C4-2B (cell line): ENCODE data around the gene LAP3.

ENCODE experiments used
- ZFX ChIP-seq: fragments of 450-650 bp; IDR thresholded peaks from 2 replicates; pipeline ENCODE4 v1.6.1; 2017
- TF ChIP-seq, protein P1 (sequence below): fragments of 450-650 bp; conservative IDR thresholded peaks from 2 replicates; pipeline ENCODE4 v1.5.1; 2017; ENCODE audit warnings: mild to moderate bottlenecking

DNA sequence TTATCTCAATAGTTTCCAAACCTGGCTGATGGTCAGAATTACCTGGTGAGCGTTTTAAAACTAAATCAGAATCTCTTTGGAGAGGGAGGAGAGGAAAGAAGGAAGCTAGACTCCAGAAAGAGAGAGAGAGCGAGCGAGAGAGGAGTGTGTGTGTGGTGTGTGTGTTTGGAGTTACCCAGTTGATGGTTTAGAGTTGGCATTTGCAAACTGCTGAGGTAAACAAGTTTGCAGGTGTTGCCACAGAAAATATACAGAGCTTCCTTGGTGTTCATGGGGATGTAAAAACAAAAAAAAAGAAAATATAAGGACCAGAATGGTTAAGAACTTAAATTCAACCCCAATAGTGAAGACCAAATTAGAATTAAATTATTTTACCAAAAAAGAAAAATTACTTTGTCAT lies 26.4 kb upstream of the LAP3 start:
- TF ChIP-seq, protein P1, sequence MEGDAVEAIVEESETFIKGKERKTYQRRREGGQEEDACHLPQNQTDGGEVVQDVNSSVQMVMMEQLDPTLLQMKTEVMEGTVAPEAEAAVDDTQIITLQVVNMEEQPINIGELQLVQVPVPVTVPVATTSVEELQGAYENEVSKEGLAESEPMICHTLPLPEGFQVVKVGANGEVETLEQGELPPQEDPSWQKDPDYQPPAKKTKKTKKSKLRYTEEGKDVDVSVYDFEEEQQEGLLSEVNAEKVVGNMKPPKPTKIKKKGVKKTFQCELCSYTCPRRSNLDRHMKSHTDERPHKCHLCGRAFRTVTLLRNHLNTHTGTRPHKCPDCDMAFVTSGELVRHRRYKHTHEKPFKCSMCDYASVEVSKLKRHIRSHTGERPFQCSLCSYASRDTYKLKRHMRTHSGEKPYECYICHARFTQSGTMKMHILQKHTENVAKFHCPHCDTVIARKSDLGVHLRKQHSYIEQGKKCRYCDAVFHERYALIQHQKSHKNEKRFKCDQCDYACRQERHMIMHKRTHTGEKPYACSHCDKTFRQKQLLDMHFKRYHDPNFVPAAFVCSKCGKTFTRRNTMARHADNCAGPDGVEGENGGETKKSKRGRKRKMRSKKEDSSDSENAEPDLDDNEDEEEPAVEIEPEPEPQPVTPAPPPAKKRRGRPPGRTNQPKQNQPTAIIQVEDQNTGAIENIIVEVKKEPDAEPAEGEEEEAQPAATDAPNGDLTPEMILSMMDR = no peak
- TF ChIP-seq ZFX = no peak
